ENCODE data around the gene RAPGEF4.
"Not testable (repeated sequence)": the region's sequence is repeated elsewhere in the genome, so short reads cannot be mapped to it uniquely, and the experiment has no call there.

The RAPGEF4 gene

GRCh38 chr2:172726172-172726735 lies 9.4 kb upstream of the RAPGEF4 start:
- no peak for DNase-seq (ENCODE audit: low spot score)

GRCh38 chr2:172730411-172730810 lies 5.2 kb upstream of the RAPGEF4 start:
- DNase-seq (ENCODE audit: low spot score) = no peak

GRCh38 chr2:172734711-172735581 lies 699 bp upstream of the RAPGEF4 start:
- peak; percentile 22 for DNase-seq (ENCODE audit: low spot score)

- DNase-seq (ENCODE audit: low spot score) = no peak
Observed at GRCh38 chr2:172736424-172737174, 954 bp downstream of the RAPGEF4 start.

GRCh38 chr2:172739661-172740266 lies 4.1 kb downstream of the RAPGEF4 start:
- no peak for DNase-seq (ENCODE audit: low spot score)

- no peak for DNase-seq (ENCODE audit: low spot score)
Observed at GRCh38 chr2:172740856-172741255, 5.2 kb downstream of the RAPGEF4 start.

GRCh38 chr2:172742931-172743540 lies 7.4 kb downstream of the RAPGEF4 start:
- DNase-seq (ENCODE audit: low spot score) = no peak

- no peak for DNase-seq (ENCODE audit: low spot score)
Observed at GRCh38 chr2:172743898-172744297, 8.3 kb downstream of the RAPGEF4 start.

GRCh38 chr2:172745636-172746035 lies 10.0 kb downstream of the RAPGEF4 start:
- DNase-seq (ENCODE audit: low spot score) = no peak

- DNase-seq (ENCODE audit: low spot score) = not testable (repeated sequence)
Observed at GRCh38 chr2:172748543-172748942, 12.9 kb downstream of the RAPGEF4 start.

- no peak for DNase-seq (ENCODE audit: low spot score)
Observed at GRCh38 chr2:172749388-172749787, 13.7 kb downstream of the RAPGEF4 start.

- DNase-seq (ENCODE audit: low spot score) = no peak
Observed at GRCh38 chr2:172751564-172751963, 15.9 kb downstream of the RAPGEF4 start.

- DNase-seq (ENCODE audit: low spot score) = no peak
Observed at GRCh38 chr2:172753610-172754009, 18.0 kb downstream of the RAPGEF4 start.

GRCh38 chr2:172759441-172759840 lies 23.8 kb downstream of the RAPGEF4 start:
- no peak for DNase-seq (ENCODE audit: low spot score)

GRCh38 chr2:172761306-172761705 lies 25.7 kb downstream of the RAPGEF4 start:
- no peak for DNase-seq (ENCODE audit: low spot score)

GRCh38 chr2:172762574-172762973 lies 26.9 kb downstream of the RAPGEF4 start:
- no peak for DNase-seq (ENCODE audit: low spot score)

GRCh38 chr2:172763079-172763478 lies 27.4 kb downstream of the RAPGEF4 start:
- DNase-seq (ENCODE audit: low spot score) = no peak

- no peak for DNase-seq (ENCODE audit: low spot score)
Observed at GRCh38 chr2:172765662-172766061, 30.0 kb downstream of the RAPGEF4 start.

- no peak for DNase-seq (ENCODE audit: low spot score)
Observed at GRCh38 chr2:172768401-172768800, 32.8 kb downstream of the RAPGEF4 start.

- no peak for DNase-seq (ENCODE audit: low spot score)
Observed at GRCh38 chr2:172769879-172770278, 34.2 kb downstream of the RAPGEF4 start.

- DNase-seq (ENCODE audit: low spot score) = no peak
Observed at GRCh38 chr2:172770887-172771286, 35.2 kb downstream of the RAPGEF4 start.

- DNase-seq (ENCODE audit: low spot score) = peak; percentile 17
Observed at GRCh38 chr2:172772633-172773032, 37.0 kb downstream of the RAPGEF4 start.
